SK-MEL-5 (cell line): ENCODE data around the gene PLXNA2. TPM values are rescaled to one million over a fixed set of nuclear protein-coding genes. Genes with fewer than 3 reads are reported as not detected.

Experiments
- small RNA-seq, 2 experiments: library from RNA; depleted of rRNA; stranded (forward); fragments of <200 nt; gene quantifications; one replicate each; pipeline ENCODE3, GENCODE V24; 2014
- total RNA-seq: library from RNA; depleted of rRNA; stranded (reverse); fragments of >200 nt; shearing (Covaris generic); gene quantifications from 2 replicates; pipeline ENCODE4 v1.2.3, GENCODE V29; 2014

PLXNA2 gene
- total RNA-seq, 1 experiment from 2014 or later, result 0.34 TPM

Small RNAs within 50 kb of the gene (small RNA-seq; reads per million reads assigned to genes)
- gene AL606753.1, result 0 reads per million in 2 experiments
